ENCODE data around the gene SREBF1. TPM values are rescaled to one million over a fixed set of nuclear protein-coding genes. Genes with fewer than 3 reads are reported as not detected.

The SREBF1 gene
- total RNA-seq, 6 experiments from 2014 or later = 63.8 to 246 (median 173) TPM

DNA sequence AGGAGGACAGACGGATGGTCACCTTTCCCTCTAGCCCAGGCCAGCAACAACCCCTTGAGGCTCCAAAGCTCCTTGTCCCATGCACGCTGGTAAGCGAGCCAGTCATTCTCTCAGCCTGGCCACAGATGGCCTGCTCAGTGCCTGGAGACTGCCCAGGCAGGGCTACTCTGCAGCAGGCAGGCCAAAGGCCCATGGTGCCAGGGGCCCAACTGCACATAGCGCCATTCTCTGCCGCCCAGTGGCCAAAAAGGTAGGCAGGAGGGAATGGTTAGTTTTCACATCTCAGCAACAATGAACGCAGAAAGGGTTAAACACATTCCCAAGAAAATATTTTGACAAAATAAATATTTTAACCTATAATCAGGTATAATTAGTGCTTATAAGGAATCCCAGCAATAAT lies 7.7 kb upstream of the SREBF1 start:
- WGBS (ENCODE audit: insufficient coverage, low coverage, low lambda C conversion rate, missing lambda C conversion rate) = 92% methylated on average over 3 of the region's 6 CpGs
- ATAC-seq (no peak), DNase-seq (no peak)
- H3K27me3 ChIP-seq = no peaks in the 10 kb centered on the region
- H3K4me1 ChIP-seq = peaks cover 0 to 37% (median 11%) of the 10 kb centered on the region in 4 donors
- TF ChIP-seq, protein P1, sequence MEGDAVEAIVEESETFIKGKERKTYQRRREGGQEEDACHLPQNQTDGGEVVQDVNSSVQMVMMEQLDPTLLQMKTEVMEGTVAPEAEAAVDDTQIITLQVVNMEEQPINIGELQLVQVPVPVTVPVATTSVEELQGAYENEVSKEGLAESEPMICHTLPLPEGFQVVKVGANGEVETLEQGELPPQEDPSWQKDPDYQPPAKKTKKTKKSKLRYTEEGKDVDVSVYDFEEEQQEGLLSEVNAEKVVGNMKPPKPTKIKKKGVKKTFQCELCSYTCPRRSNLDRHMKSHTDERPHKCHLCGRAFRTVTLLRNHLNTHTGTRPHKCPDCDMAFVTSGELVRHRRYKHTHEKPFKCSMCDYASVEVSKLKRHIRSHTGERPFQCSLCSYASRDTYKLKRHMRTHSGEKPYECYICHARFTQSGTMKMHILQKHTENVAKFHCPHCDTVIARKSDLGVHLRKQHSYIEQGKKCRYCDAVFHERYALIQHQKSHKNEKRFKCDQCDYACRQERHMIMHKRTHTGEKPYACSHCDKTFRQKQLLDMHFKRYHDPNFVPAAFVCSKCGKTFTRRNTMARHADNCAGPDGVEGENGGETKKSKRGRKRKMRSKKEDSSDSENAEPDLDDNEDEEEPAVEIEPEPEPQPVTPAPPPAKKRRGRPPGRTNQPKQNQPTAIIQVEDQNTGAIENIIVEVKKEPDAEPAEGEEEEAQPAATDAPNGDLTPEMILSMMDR (IDR thresholded peaks at IDR 0.05) = no peak
- no peak for TF ChIP-seq POLR2A (IDR thresholded peaks at IDR 0.05)
- intact Hi-C loops (cut with DNase I) = no loop called here
- H3K9me3 ChIP-seq = no peaks in the 10 kb centered on the region
- H3K27ac ChIP-seq = no peak overlapping the region
- H3K36me3 ChIP-seq = no peaks in the 10 kb centered on the region
- no peak overlapping the region for H3K4me3 ChIP-seq

DNA sequence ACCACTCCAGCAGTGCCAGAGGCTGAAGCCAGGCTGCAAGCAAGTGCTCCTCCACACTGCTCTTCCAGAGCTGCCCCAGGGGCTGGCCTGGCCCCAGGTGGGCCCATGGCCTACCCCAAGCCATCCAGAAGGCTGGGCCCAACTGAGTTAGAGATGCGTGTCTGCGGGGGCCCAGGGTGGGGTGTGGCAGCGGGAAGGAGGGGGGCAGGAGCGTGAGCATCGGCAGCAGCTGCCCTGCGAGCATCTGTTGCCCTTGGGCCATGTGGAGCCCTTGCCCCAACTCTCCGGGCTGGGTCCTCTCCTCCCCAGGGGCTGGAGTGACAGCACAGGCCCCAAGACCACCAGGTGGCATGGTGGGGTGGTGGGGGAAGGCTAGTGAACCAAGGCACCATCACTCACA lies 7.3 kb upstream of the SREBF1 start:
- DNase-seq (no peak), ATAC-seq (no peak)
- WGBS (ENCODE audit: insufficient coverage, low coverage, low lambda C conversion rate, missing lambda C conversion rate) = no CpG with 5 or more reads among the region's 7 CpGs
- H3K9me3 ChIP-seq = no peaks in the 10 kb centered on the region
- intact Hi-C loops (cut with DNase I) = no loop called here
- peaks cover 0 to 37% (median 12%) of the 10 kb centered on the region in 4 donors for H3K4me1 ChIP-seq
- H3K27ac ChIP-seq = no peak overlapping the region
- no peak overlapping the region for H3K4me3 ChIP-seq
- H3K36me3 ChIP-seq = no peaks in the 10 kb centered on the region
- TF ChIP-seq, protein P1 (IDR thresholded peaks at IDR 0.05) = no peak
- no peak for TF ChIP-seq POLR2A (IDR thresholded peaks at IDR 0.05)
- H3K27me3 ChIP-seq = no peaks in the 10 kb centered on the region

GRCh38 chr17:17843096-17843495 lies 6.3 kb upstream of the SREBF1 start:
- Histone ChIP-seq H3K36me3 (no peaks in the 10 kb centered on the region), H3K4me1 (peaks cover 0 to 41% (median 19%) of the 10 kb centered on the region in 4 donors), H3K27me3 (no peaks in the 10 kb centered on the region), H3K9me3 (no peaks in the 10 kb centered on the region), H3K27ac (no peak overlapping the region), H3K4me3 (no peak overlapping the region)
- intact Hi-C loops (cut with DNase I) = no loop called here
- WGBS (ENCODE audit: insufficient coverage, low coverage, low lambda C conversion rate, missing lambda C conversion rate) = 100% methylated on average over 1 of the region's 4 CpGs
- TF ChIP-seq, protein P1 (IDR thresholded peaks at IDR 0.05) = no peak
- no peak for TF ChIP-seq POLR2A (IDR thresholded peaks at IDR 0.05)
- no peak for ATAC-seq
- no peak for DNase-seq

DNA sequence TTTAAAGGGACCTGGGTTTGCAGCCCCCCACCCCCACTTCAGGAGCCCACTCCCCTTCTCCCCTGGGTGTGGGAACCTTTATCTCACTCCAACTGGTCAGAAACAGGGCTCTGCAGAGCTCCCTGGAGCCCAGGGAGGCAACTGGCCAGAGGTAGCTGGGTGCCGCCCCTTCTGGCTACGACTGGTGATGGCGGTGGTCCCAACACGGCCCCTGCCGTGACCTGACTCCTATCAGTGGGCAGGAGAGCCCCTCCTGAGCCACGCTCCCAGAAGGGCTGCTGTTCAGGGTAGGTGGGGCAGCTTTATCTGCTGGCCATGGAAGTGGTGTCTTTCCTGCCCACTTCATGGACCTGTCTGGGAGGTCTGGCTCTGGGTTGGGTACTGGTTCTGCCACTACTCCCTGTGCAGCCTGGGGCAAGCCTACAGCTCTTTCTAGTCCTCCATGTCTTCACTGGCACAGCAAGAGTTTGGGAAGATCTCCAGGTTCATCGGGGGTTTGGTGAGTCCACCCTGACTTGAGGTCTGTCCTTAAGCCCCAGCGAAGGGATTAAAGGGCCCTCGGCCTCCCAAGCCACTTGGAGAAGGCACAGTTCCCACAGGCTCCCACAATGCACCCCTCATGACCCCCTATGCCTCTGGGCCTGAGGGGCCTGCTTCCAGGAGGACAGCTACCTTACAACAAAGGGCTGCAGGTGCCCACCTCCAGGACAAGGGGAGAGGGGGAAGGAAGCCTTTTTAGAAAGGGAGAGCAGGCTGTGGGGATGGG lies 5.5 kb upstream of the SREBF1 start:
- ATAC-seq = no peak
- Histone ChIP-seq H3K27me3 (no peaks in the 10 kb centered on the region), H3K36me3 (no peaks in the 10 kb centered on the region), H3K27ac (peak overlapping the region in 2 of 3 donors; percentile 99), H3K4me1 (peaks cover 0 to 48% (median 25%) of the 10 kb centered on the region in 4 donors), H3K9me3 (no peaks in the 10 kb centered on the region), H3K4me3 (no peak overlapping the region)
- no CpG with 5 or more reads among the region's 9 CpGs for WGBS (ENCODE audit: insufficient coverage, low coverage, low lambda C conversion rate, missing lambda C conversion rate)
- DNase-seq = peak in 1 of 3 donors; percentile 22
- TF ChIP-seq POLR2A (IDR thresholded peaks at IDR 0.05) = no peak
- intact Hi-C loops (cut with DNase I) = no loop called here

DNA sequence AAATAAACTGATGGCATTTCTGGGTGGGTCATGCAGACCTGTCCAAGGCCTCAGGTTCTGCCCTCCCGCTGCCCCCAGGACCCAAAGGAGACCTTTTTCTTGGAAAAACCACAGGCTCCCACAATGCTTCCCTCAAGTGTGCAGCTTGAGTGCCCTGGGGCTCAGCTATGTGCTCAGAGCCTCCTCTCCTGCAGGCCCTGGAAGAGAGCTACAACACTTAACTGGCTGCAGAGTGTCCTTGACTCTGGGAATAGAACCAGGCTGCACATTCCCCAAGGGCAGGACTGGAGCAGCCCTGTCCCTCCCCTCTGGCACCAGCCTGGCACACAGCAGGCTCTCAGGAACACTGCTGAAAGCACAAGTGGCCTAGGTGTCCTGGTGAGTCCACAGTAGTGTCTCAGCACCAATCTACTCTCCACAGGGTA lies 4.8 kb upstream of the SREBF1 start:
- Histone ChIP-seq H3K9me3 (no peaks in the 10 kb centered on the region), H3K36me3 (no peaks in the 10 kb centered on the region), H3K27me3 (no peaks in the 10 kb centered on the region), H3K4me3 (no peak overlapping the region), H3K4me1 (peaks cover 0 to 52% (median 28%) of the 10 kb centered on the region in 4 donors), H3K27ac (peak overlapping the region; percentile 99 to 100 (median 99))
- no peak for TF ChIP-seq POLR2A (IDR thresholded peaks at IDR 0.05)
- TF ChIP-seq, protein P1 (IDR thresholded peaks at IDR 0.05) = no peak
- DNase-seq = peak; percentile 42 to 83 (median 81)
- peak; percentile 1 to 28 (median 6) for ATAC-seq
- intact Hi-C loops (cut with DNase I) = no loop called here
- WGBS (ENCODE audit: insufficient coverage, low coverage, low lambda C conversion rate, missing lambda C conversion rate) = 80% methylated on average over 1 of the region's 1 CpG
